ENCODE measurements around the gene RAD18. TPM values are rescaled to one million over a fixed set of nuclear protein-coding genes. Genes with fewer than 3 reads are reported as not detected.

Gene RAD18, protein sequence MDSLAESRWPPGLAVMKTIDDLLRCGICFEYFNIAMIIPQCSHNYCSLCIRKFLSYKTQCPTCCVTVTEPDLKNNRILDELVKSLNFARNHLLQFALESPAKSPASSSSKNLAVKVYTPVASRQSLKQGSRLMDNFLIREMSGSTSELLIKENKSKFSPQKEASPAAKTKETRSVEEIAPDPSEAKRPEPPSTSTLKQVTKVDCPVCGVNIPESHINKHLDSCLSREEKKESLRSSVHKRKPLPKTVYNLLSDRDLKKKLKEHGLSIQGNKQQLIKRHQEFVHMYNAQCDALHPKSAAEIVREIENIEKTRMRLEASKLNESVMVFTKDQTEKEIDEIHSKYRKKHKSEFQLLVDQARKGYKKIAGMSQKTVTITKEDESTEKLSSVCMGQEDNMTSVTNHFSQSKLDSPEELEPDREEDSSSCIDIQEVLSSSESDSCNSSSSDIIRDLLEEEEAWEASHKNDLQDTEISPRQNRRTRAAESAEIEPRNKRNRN
- total RNA-seq = 10 to 100 TPM; 44.5 to 51.7 TPM

DNA sequence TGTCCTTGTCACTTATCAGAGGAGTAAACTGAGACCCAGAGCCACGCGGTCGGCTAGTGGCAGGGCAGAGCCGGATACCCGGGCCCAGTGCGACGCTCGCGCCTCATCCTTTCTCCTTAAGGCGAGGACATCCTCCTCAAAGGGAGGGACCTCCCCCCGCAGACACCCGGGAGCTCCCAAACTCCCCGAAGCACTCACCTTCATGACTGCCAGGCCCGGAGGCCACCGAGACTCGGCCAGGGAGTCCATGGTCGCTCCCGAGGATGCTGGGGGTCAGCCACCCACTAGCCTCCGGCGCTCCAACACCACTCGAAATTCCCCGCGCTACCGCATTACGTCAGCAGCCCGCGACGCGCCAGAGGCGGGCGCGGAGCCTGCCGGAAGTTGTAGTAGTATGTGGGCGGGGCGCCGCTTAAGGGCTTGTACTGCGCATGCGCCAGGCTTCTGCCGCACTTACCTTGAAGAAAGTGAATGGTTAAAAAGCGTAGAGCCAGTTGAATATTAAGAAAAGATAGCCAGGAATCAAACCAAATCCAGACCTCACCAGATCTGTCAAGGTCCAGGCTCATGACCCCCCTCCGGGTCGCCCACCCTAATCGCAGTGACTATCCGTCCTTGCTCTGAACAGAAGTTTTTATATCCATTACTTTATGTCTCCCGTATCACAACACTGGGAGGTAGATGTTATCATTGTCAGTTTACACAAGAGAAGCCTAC, at the start of gene RAD18:
TSS of gene RAD18 (minus strand) at position 336 of the 717 bp plus-strand sequence. CDS start at position 249, 87 bp downstream.
- ATAC-seq (replicated peaks in 1 of 2) = peak; percentile 95
- Mint-ChIP-seq H3K4me1 (ENCODE audit: low read depth) (peaks cover 50% of the 10 kb centered on the region), H3K36me3 (ENCODE audit: insufficient read depth in 2 of 2) (peaks cover 1 to 12% of the 10 kb centered on the region in 2 donors), H3K27ac (peak within 1 kb of the TSS; percentile 92), H3K27me3 (ENCODE audit: low read depth) (peaks cover 2% of the 10 kb centered on the region), H3K9me3 (no peaks in the 10 kb centered on the region), H3K4me3 (peak within 1 kb of the TSS; percentile 96 to 98)
- peak; percentile 93 to 95 for DNase-seq

DNA sequence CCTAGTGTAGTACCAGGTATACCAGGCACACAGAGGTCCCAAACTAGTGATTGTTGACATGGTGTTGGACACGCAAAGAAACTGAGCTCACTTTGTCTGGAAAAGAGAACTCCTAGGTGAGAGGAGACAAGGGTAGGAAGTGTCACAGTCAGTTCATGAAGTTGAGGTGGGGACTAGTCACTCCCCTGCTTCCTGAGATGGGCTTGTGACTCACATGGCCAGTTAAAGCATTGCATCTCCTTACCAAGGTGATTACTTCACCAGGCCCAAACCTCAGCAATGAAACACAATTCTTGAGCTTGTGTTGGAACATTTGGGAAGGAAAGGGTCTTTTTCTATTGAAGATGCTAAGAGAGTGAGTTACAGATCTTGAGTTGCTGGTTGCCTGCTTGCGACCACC, 49.2 kb upstream of the RAD18 start:
- peak; percentile 7 to 19 for DNase-seq
- peaks cover 9% of the 10 kb centered on the region for H3K4me1 Mint-ChIP-seq (ENCODE audit: low read depth)
- H3K9me3 Mint-ChIP-seq = no peaks in the 10 kb centered on the region
- H3K4me3 Mint-ChIP-seq = no peak overlapping the region
- no peaks in the 10 kb centered on the region for H3K27me3 Mint-ChIP-seq (ENCODE audit: low read depth)
- ATAC-seq (replicated peaks in 1 of 2) = peak; percentile 77 to 90
- H3K27ac Mint-ChIP-seq = no peak overlapping the region
- no peaks in the 10 kb centered on the region for H3K36me3 Mint-ChIP-seq (ENCODE audit: insufficient read depth in 2 of 2)

DNA sequence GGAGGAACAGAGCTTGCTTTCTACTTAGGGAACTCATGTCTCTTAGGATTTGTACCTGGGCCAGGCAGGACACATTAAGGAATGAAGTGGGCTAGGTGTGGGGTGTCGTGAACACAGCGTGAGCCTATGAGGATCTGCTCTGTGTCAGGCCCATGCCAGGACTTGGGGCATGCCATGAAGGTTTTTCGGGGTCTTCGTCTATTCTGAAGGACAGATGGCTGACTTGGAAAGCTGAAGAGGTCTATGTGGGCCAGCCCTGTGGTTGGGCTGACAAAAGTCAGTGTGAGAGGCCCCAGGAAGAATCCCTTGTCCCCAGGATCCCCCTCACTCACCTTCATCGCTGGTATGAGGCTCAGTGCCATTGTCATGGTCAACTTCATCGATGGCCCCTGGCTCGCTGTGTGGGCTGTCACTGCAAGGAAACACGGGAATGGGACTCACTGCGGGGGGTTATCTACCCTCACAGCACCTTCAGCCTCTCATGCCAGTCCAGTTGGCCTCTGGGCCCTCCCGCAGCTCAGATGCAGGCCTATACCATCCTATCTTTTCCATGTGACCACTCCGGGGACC, 46.8 kb upstream of the RAD18 start:
- H3K36me3 Mint-ChIP-seq (ENCODE audit: insufficient read depth in 2 of 2) = no peaks in the 10 kb centered on the region
- peaks cover 9% of the 10 kb centered on the region for H3K4me1 Mint-ChIP-seq (ENCODE audit: low read depth)
- no peak overlapping the region for H3K27ac Mint-ChIP-seq
- H3K4me3 Mint-ChIP-seq = no peak overlapping the region
- no peak for ATAC-seq (replicated peaks in 1 of 2)
- no peak for DNase-seq
- H3K27me3 Mint-ChIP-seq (ENCODE audit: low read depth) = no peaks in the 10 kb centered on the region
- no peaks in the 10 kb centered on the region for H3K9me3 Mint-ChIP-seq

DNA sequence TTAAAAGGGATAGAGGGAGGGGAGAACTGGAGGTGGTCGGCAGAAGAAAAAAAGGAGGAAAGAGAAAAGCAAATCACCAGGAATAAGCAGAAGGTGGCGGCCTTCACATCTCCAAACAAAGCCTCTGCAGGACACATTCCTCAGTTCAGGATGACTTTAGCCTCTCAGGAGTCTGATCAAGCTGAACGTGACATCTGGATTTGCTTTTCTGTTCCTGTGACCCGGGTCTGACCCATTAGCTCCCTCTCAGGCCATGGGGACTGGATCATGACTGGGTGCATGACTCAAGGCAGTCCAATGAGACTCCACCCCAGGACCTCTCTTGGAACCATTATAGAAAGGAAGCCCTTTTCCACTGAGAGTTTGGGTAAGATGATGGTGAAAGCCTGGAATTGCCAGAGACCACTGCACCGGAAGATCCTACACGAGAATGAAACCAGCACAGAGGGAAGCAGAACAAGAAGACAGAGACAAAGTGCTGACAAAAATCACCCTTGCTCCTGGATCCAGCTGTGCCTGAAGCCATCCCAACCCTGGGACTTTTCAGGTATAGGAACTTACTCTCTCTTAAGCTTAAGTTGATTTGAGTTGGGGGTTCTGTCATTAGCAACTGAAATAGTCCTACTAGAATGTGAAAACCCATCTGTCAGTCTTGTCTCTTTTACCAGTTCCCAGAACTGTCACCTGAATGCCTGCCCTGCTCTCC, 45.4 kb upstream of the RAD18 start:
- no peaks in the 10 kb centered on the region for H3K36me3 Mint-ChIP-seq (ENCODE audit: insufficient read depth in 2 of 2)
- no peaks in the 10 kb centered on the region for H3K27me3 Mint-ChIP-seq (ENCODE audit: low read depth)
- no peak overlapping the region for H3K27ac Mint-ChIP-seq
- ATAC-seq (replicated peaks in 1 of 2) = no peak
- H3K9me3 Mint-ChIP-seq = no peaks in the 10 kb centered on the region
- H3K4me3 Mint-ChIP-seq = no peak overlapping the region
- DNase-seq = no peak
- peaks cover 9% of the 10 kb centered on the region for H3K4me1 Mint-ChIP-seq (ENCODE audit: low read depth)

DNA sequence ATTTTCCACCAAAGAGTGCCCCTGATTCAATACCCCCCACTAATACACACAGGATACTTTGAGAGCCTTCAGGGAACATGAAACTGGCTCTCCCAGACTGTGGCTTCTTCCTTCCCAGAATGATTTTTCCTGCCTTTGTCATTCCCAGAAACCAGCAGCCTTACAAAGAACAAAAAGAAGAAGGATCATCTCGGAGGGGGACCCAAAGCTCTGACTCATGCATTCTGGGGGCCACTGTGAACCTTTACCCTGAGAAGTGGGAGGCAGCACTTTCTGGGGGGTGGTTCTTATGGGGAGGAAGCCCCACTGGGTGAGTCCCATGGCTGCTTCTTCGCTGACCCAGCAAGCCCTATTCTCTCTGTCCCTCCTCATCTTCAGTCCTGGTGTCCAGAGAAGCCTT, 44.7 kb upstream of the RAD18 start:
- no peak for ATAC-seq (replicated peaks in 1 of 2)

DNA sequence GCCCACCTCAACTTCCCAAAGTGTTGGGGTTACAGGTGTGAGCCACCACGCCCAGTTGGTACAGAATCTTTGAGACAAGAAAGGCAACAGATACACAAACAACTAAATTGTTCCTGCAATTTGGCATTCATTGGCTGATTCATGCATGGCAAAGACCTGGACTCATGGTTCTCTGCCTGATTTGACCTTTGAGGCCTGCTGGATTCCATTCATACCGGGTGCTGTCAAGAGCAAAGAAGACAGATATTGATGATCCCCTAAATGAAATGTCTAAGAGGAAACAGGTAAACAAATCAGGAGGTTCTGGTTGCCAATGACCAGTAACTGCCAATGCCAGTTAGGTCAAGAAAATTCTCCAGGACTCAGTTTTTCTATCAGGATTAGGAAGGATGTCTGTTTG, 43.9 kb upstream of the RAD18 start:
- peaks cover 3% of the 10 kb centered on the region for H3K4me1 Mint-ChIP-seq (ENCODE audit: low read depth)
- no peak overlapping the region for H3K27ac Mint-ChIP-seq
- DNase-seq (no peak), ATAC-seq (replicated peaks in 1 of 2) (no peak)
- H3K27me3 Mint-ChIP-seq (ENCODE audit: low read depth) = no peaks in the 10 kb centered on the region
- H3K9me3 Mint-ChIP-seq = no peaks in the 10 kb centered on the region
- no peaks in the 10 kb centered on the region for H3K36me3 Mint-ChIP-seq (ENCODE audit: insufficient read depth in 2 of 2)
- H3K4me3 Mint-ChIP-seq = no peak overlapping the region

More for the DNA sequence above, 44.7 kb upstream of the RAD18 start:
- Mint-ChIP-seq H3K4me1 (ENCODE audit: low read depth) (peaks cover 9% of the 10 kb centered on the region), H3K36me3 (ENCODE audit: insufficient read depth in 2 of 2) (no peaks in the 10 kb centered on the region), H3K9me3 (no peaks in the 10 kb centered on the region), H3K27me3 (ENCODE audit: low read depth) (no peaks in the 10 kb centered on the region), H3K27ac (no peak overlapping the region), H3K4me3 (no peak overlapping the region)
- DNase-seq = no peak

DNA sequence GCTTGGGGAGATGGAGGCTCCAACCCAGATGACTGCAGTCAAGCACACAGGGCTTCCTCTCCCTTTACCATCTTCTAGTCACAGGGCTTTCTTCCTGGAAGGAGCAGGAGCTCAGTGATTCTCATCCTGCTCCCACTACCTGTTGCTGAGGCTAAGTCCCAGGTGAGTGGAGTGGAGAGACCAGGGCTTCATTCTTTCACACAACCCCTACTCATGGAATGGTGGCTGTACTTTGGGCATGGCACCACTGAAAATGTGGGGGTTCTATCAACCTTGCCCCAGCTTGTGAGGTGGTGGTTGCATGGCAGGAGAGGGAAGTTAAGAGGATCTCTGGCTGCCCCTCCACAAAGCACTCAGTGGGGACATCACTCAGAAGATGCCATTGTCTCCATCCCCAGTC, 36.8 kb upstream of the RAD18 start:
- DNase-seq (no peak), ATAC-seq (replicated peaks in 1 of 2) (no peak)
- H3K27me3 Mint-ChIP-seq (ENCODE audit: low read depth) = no peaks in the 10 kb centered on the region
- no peak overlapping the region for H3K4me3 Mint-ChIP-seq
- no peaks in the 10 kb centered on the region for H3K4me1 Mint-ChIP-seq (ENCODE audit: low read depth)
- H3K27ac Mint-ChIP-seq = no peak overlapping the region
- no peaks in the 10 kb centered on the region for H3K36me3 Mint-ChIP-seq (ENCODE audit: insufficient read depth in 2 of 2)
- no peaks in the 10 kb centered on the region for H3K9me3 Mint-ChIP-seq

DNA sequence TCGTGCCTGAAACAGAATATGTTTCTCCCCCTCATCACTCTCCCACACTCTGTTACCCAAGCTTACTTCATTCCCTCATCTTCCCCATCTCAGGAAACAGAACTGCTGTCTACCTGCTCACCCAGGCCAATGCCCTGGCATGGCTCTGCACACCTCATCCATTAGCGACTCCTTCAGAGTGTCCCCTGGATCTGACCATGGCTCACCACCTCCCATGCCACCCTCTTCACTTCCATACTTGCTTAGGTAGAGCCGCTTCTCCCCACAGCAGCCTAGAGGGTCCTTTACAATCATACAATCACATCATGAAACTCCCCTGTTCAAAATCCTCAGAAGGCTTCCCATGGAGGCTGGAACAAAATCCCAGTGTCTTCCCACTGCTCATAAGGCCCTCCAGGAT, 33.9 kb upstream of the RAD18 start:
- Mint-ChIP-seq H3K4me1 (ENCODE audit: low read depth) (no peaks in the 10 kb centered on the region), H3K27ac (no peak overlapping the region), H3K9me3 (no peaks in the 10 kb centered on the region), H3K27me3 (ENCODE audit: low read depth) (no peaks in the 10 kb centered on the region), H3K4me3 (no peak overlapping the region), H3K36me3 (ENCODE audit: insufficient read depth in 2 of 2) (no peaks in the 10 kb centered on the region)
- ATAC-seq (replicated peaks in 1 of 2) = no peak
- no peak for DNase-seq

DNA sequence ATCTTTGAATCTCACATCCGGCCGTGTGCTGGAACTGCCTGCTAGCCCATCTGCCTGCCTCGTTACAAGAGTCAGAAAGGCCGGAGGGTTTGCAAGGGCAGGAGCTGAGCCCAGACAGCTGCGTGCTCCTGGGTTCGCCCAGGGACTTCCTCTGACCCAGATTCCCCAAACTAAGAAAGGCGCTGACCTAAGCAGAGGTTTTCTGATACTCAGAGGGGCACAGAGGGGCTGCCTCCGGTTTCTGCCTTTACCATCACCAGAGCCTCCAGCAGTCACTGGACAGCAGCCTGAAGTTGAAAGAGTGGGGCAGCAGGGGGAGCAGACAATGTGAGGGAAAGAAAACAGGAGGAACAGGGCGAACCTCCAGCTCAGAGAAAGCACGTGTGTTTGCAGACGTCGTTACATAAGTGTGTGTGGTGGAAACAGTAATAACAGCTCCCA, 33.4 kb upstream of the RAD18 start:
- ATAC-seq (replicated peaks in 1 of 2) = no peak
- DNase-seq = no peak
- Mint-ChIP-seq H3K4me1 (ENCODE audit: low read depth) (no peaks in the 10 kb centered on the region), H3K4me3 (no peak overlapping the region), H3K9me3 (no peaks in the 10 kb centered on the region), H3K36me3 (ENCODE audit: insufficient read depth in 2 of 2) (no peaks in the 10 kb centered on the region), H3K27ac (no peak overlapping the region), H3K27me3 (ENCODE audit: low read depth) (no peaks in the 10 kb centered on the region)

DNA sequence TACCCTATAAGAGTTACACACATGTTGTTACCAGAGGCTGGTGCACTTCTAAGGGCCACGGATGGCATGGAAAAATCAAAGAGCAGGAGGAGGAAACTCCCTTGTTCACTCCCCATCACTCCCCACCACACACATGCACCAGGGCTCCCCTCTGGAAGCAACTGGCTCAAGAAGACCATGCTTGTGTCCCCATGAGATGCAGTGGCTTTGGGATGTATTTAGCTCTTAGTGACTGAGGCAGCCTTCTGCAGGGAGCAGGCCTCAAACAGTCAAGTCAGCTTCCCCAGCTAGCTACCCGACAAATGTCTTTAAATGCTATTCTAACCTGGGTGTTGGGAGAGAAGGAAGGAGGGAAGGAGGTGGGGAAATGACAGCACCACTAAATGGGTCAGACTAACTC, 32.9 kb upstream of the RAD18 start:
- no peak for ATAC-seq (replicated peaks in 1 of 2)
- no peak overlapping the region for H3K27ac Mint-ChIP-seq
- H3K36me3 Mint-ChIP-seq (ENCODE audit: insufficient read depth in 2 of 2) = no peaks in the 10 kb centered on the region
- no peaks in the 10 kb centered on the region for H3K9me3 Mint-ChIP-seq
- no peaks in the 10 kb centered on the region for H3K27me3 Mint-ChIP-seq (ENCODE audit: low read depth)
- H3K4me3 Mint-ChIP-seq = no peak overlapping the region
- DNase-seq = no peak
- no peaks in the 10 kb centered on the region for H3K4me1 Mint-ChIP-seq (ENCODE audit: low read depth)

DNA sequence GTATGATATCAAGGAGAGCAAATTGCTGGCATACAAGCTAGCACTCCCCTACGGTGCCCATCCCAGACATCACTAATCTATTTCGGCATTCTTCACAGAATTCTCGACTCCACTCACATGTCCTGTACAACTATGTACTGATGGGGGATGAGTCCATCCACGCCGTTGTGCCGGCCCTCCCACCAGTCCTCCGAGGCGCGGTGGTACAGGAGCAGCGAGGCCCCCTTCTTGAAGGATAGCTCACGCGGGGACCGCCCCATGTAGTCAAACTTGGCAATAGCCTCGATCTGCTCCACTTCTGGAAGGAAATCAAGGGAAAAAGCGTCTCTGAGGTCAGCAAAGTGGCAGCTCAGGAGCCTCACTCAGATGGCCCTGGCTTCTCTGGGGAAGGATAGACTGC, 31.0 kb upstream of the RAD18 start:
- DNase-seq = no peak
- H3K27ac Mint-ChIP-seq = no peak overlapping the region
- no peak overlapping the region for H3K4me3 Mint-ChIP-seq
- H3K4me1 Mint-ChIP-seq (ENCODE audit: low read depth) = no peaks in the 10 kb centered on the region
- no peaks in the 10 kb centered on the region for H3K27me3 Mint-ChIP-seq (ENCODE audit: low read depth)
- H3K9me3 Mint-ChIP-seq = no peaks in the 10 kb centered on the region
- no peaks in the 10 kb centered on the region for H3K36me3 Mint-ChIP-seq (ENCODE audit: insufficient read depth in 2 of 2)
- no peak for ATAC-seq (replicated peaks in 1 of 2)

DNA sequence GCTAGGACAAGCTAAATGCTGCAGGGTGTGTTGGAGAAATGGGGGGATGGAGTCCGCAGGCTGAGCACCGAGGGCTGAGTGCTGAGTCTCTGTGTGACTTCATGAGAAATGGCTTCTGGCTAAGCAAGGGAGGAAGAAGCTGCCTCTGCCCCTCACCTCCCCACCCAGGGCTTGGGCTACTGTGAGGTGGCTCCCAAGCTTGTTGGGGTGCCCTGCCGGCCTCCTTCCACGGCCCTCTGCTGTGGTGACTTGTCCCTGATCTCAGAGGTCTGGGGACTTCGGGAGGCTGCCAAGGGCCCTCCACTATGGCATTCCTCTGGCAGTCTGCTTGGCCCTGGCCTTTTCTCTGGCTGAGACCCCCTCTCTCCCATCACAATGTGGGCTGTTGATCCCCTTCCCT, 30.1 kb upstream of the RAD18 start:
- DNase-seq (no peak), ATAC-seq (replicated peaks in 1 of 2) (no peak)
- Mint-ChIP-seq H3K27ac (no peak overlapping the region), H3K4me3 (no peak overlapping the region), H3K4me1 (ENCODE audit: low read depth) (peaks cover under 1% of the 10 kb centered on the region), H3K36me3 (ENCODE audit: insufficient read depth in 2 of 2) (no peaks in the 10 kb centered on the region), H3K9me3 (no peaks in the 10 kb centered on the region), H3K27me3 (ENCODE audit: low read depth) (no peaks in the 10 kb centered on the region)

DNA sequence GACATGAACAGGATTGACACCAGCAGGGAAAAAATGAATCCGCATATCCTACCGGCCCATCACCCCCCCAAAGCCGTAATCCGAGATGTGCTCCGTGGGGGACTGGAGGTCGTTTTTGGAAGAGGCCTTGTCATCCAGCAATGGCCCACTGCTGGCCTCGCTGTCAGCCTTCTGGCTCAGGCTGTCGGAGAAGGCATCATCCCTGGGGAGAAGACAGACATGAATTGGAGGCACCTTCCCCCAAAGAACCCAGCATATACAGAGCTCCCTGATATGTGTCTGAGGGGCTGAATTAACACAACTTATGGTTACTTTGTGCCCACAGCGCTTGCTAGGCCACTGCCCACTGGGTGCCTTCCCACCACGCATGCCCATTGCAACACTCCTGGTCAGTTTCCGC, 29.6 kb upstream of the RAD18 start:
- Mint-ChIP-seq H3K36me3 (ENCODE audit: insufficient read depth in 2 of 2) (no peaks in the 10 kb centered on the region), H3K27ac (no peak overlapping the region), H3K4me3 (no peak overlapping the region), H3K4me1 (ENCODE audit: low read depth) (peaks cover 5% of the 10 kb centered on the region), H3K27me3 (ENCODE audit: low read depth) (no peaks in the 10 kb centered on the region), H3K9me3 (no peaks in the 10 kb centered on the region)
- ATAC-seq (replicated peaks in 1 of 2) (no peak), DNase-seq (no peak)
